B cell (primary cell): ENCODE data around the gene GPR137. TPM values are rescaled to one million over a fixed set of nuclear protein-coding genes. Genes with fewer than 3 reads are reported as not detected.

Experiments
- ATAC-seq: fragments of 200-7000 bp; cut with Tn5 transposase; one replicate; pipeline ENCODE4 v1.10.0; 2021; ENCODE audit warnings: low read depth, mild to moderate bottlenecking, moderate number of reproducible peaks, moderate library complexity
- CTCF ChIA-PET: fragments of 350-600 bp; sonication (Branson Sonifier 250); formaldehyde crosslinking; loops from one replicate; lab custom pipeline; 2021; ENCODE audit warnings: antibody characterized with exemption, inconsistent platforms; lab: Charles Lee
- POLR2A ChIA-PET: fragments of 350-600 bp; sonication (Branson Sonifier 250); formaldehyde crosslinking; loops from one replicate; lab custom pipeline; 2021; ENCODE audit warnings: antibody characterized with exemption; lab: Charles Lee
- DNase-seq: peaks from one replicate; pipeline ENCODE4 v3.0.0; 2013
- H2AFZ ChIP-seq: 2 replicates; pipeline ENCODE4 v1.6.1; 2012; ENCODE audit warnings: mild to moderate bottlenecking, low read depth, low read length; ENCODE audit not compliant: insufficient read depth, poor library complexity, severe bottlenecking
- H3K27ac ChIP-seq, 2 donors: 1 replicate in 1 of 2; 2 replicates in 1 of 2; pipeline ENCODE4 v1.5.1; 2012 to 2013; ENCODE audit warnings: low read length in 2 of 2, mild to moderate bottlenecking in 2 of 2, moderate library complexity in 1 of 2
- H3K27me3 ChIP-seq, 4 experiments: fragments of 200-600 bp in 1 of 4; sonication (generic) in 1 of 4; replicated peaks in 1 of 4; 1 replicate in 2 of 4; 2 replicates in 2 of 4; pipeline versions ENCODE4 v1.6.1 to v1.7.0; 2013 to 2016; ENCODE audit warnings: low read length in 3 of 4, mild to moderate bottlenecking in 2 of 4, mixed read lengths in 1 of 4, moderate library complexity in 1 of 4; ENCODE audit not compliant: insufficient read depth in 4 of 4, control insufficient read depth in 3 of 4; ENCODE audit errors: control extremely low read depth in 1 of 4
- H3K36me3 ChIP-seq, 2 experiments: replicated peaks in 1 of 2; 1 replicate in 1 of 2; 2 replicates in 1 of 2; pipeline versions ENCODE4 v1.6.1 to v1.7.1; 2013; ENCODE audit warnings: low read length in 1 of 2; ENCODE audit not compliant: insufficient read depth in 2 of 2, control insufficient read depth in 1 of 2; ENCODE audit errors: control extremely low read depth in 1 of 2, extremely low read depth in 1 of 2
- H3K4me1 ChIP-seq, 2 donors: fragments of 200-600 bp in 1 of 2; sonication (generic) in 1 of 2; 1 replicate in 1 of 2; 2 replicates in 1 of 2; pipeline versions ENCODE4 v1.5.1 to v1.6.1; 2013 to 2017; ENCODE audit warnings: low read length in 2 of 2; ENCODE audit not compliant: control insufficient read depth in 2 of 2, insufficient read depth in 2 of 2
- H3K4me2 ChIP-seq: replicated peaks from 2 replicates; pipeline ENCODE3; 2012; ENCODE audit warnings: mild to moderate bottlenecking, low read depth, low read length; ENCODE audit not compliant: poor library complexity, severe bottlenecking
- H3K4me3 ChIP-seq, 5 experiments: fragments of 200-600 bp in 1 of 5; sonication (generic) in 1 of 5; 1 replicate in 3 of 5; 2 replicates in 2 of 5; pipeline versions ENCODE4 v1.5.1 to v1.7.0; 2011 to 2016; ENCODE audit warnings: low read length in 4 of 5, mild to moderate bottlenecking in 4 of 5, low read depth in 2 of 5, control low read depth in 1 of 5, moderate library complexity in 1 of 5; ENCODE audit not compliant: insufficient read depth in 1 of 5; ENCODE audit errors: control extremely low read depth in 1 of 5, extremely low read depth in 1 of 5
- H3K79me2 ChIP-seq: fragments of 200-600 bp; sonication (generic); one replicate; pipeline ENCODE4 v1.6.0; 2016; ENCODE audit warnings: low read length; ENCODE audit not compliant: control insufficient read depth, insufficient read depth
- H3K9ac ChIP-seq: fragments of 200-600 bp; sonication (generic); 2 replicates; pipeline ENCODE4 v1.6.1; 2017; ENCODE audit warnings: mild to moderate bottlenecking, low read length, moderate library complexity
- H3K9me3 ChIP-seq, 3 donors: one replicate each; pipeline versions ENCODE4 v1.6.1 to v1.7.1; 2013; ENCODE audit warnings: low read length in 2 of 3; ENCODE audit not compliant: control insufficient read depth in 2 of 3, insufficient read depth in 1 of 3; ENCODE audit errors: control extremely low read depth in 1 of 3
- H4K20me1 ChIP-seq: 2 replicates; pipeline ENCODE4 v1.6.0; 2012; ENCODE audit warnings: mild to moderate bottlenecking, low read length; ENCODE audit not compliant: insufficient read depth, control insufficient read depth, poor library complexity, severe bottlenecking
- H3K27ac Mint-ChIP-seq: one replicate; pipeline ENCODE4 v1.8.0; 2021; ENCODE audit warnings: mixed read lengths
- H3K27me3 Mint-ChIP-seq: one replicate; pipeline ENCODE4 v1.8.0; 2021; ENCODE audit warnings: mixed read lengths
- H3K4me1 Mint-ChIP-seq: one replicate; pipeline ENCODE4 v1.8.0; 2021; ENCODE audit warnings: mixed read lengths
- H3K4me3 Mint-ChIP-seq: one replicate; pipeline ENCODE4 v1.8.0; 2021; ENCODE audit warnings: mixed read lengths
- H3K9me3 Mint-ChIP-seq: one replicate; pipeline ENCODE4 v1.8.0; 2022; ENCODE audit warnings: mixed read lengths; ENCODE audit not compliant: insufficient read depth
- CTCF ChIP-seq: fragments of 200-600 bp; IDR thresholded peaks from one replicate; pipeline ENCODE4 v1.8.0; 2022; ENCODE audit warnings: antibody characterized with exemption, mild to moderate bottlenecking
- EZH2 ChIP-seq: IDR thresholded peaks from 2 replicates; pipeline ENCODE4 v1.6.1; 2012; ENCODE audit warnings: borderline replicate concordance, low read depth, mild to moderate bottlenecking, moderate library complexity, low read length; ENCODE audit not compliant: insufficient read depth, poor library complexity, severe bottlenecking
- whole genome bisulfite sequencing: methylation state at CpG from one replicate; pipeline ENCODE4 v1.1.5; 2013; ENCODE audit warnings: missing lambda C conversion rate; ENCODE audit not compliant: insufficient coverage; 5-methylcytosine and 5-hydroxymethylcytosine counted together
- intact Hi-C: fragments of 100-400 bp; cut with micrococcal nuclease; formaldehyde crosslinking; loops from one replicate; pipeline ENCODE4 v1.10.0; 2022
- polyA plus RNA-seq: library from polyadenylated mRNA; depleted of rRNA; stranded (reverse); fragments of >200 nt; gene quantifications from 2 replicates; pipeline ENCODE4 v1.2.3, GENCODE V29; 2012
- total RNA-seq, 2 donors: library from RNA; stranded (reverse); fragments of 120-200 nt in 1 of 2; gene quantifications; 1 replicate in 1 of 2; 2 replicates in 1 of 2; pipeline versions ENCODE4 v1.2.3 to v1.2.4, GENCODE V29; 2013 to 2022

The GPR137 gene
- total and polyA plus RNA-seq, 2 donors (not counting 1 experiment from before 2014, with no cell fraction given) = 49.9 to 66.1 TPM

- peak overlapping the region; percentile 99 for H3K4me2 ChIP-seq
- Mint-ChIP-seq H3K27me3 (no peaks in the 10 kb centered on the region), H3K4me3 (peak overlapping the region; percentile 98), H3K9me3 (no peaks in the 10 kb centered on the region), H3K27ac (peak overlapping the region; percentile 100), H3K4me1 (peaks cover 38% of the 10 kb centered on the region)
- peaks cover 23% of the 10 kb centered on the region for H3K79me2 ChIP-seq
- peaks cover 0 to 29% of the 10 kb centered on the region in 2 experiments for H3K36me3 ChIP-seq
- peak overlapping the region; percentile 89 for H2AFZ ChIP-seq
- H3K27ac ChIP-seq = peak overlapping the region; percentile 99 to 100
- intact Hi-C loops = loop anchor here (1.0 to 5.0 kb wide), 7 partner anchors 11 to 426 kb away; partner anchors contain the start of genes ESRRA, GPR137 and RASGRP2
- H4K20me1 ChIP-seq = peaks cover 14% of the 10 kb centered on the region
- H3K9ac ChIP-seq = peak overlapping the region; percentile 95
- DNase-seq = no peak
- POLR2A ChIA-PET = interaction anchor here (1.0 to 2.6 kb wide), 18 partner anchors 12 to 1475 kb away, joined by 3 to 50 read pairs (median 7); partner anchors contain the start of genes BAD, CCDC88B, ESRRA and FAU
- ATAC-seq = peak; percentile 5
- 5% methylated on average over 29 of the region's 32 CpGs for WGBS
- CTCF ChIA-PET = interaction anchor here (0.6 to 4.7 kb wide), 27 partner anchors 12 to 534 kb away, joined by 3 to 188 read pairs (median 8); partner anchors contain the start of genes BAD, CATSPERZ, CCDC88B and ESRRA
- TF ChIP-seq CTCF (peak; percentile 67), EZH2 (no peak)
- H3K4me1 ChIP-seq = peaks cover 8 to 26% of the 10 kb centered on the region in 2 donors
- H3K27me3 ChIP-seq = no peaks in the 10 kb centered on the region
- H3K9me3 ChIP-seq = no peaks in the 10 kb centered on the region
- H3K4me3 ChIP-seq = peak overlapping the region; percentile 19 to 95 (median 76)
Measured at GRCh38 chr11:64316672-64317324, 31.1 kb downstream of the GPR137 start.
